ENCODE measurements around the gene PCNX3.
"Not testable (repeated sequence)": the region's sequence is repeated elsewhere in the genome, so short reads cannot be mapped to it uniquely, and the experiment has no call there.

PCNX3 gene

DNA sequence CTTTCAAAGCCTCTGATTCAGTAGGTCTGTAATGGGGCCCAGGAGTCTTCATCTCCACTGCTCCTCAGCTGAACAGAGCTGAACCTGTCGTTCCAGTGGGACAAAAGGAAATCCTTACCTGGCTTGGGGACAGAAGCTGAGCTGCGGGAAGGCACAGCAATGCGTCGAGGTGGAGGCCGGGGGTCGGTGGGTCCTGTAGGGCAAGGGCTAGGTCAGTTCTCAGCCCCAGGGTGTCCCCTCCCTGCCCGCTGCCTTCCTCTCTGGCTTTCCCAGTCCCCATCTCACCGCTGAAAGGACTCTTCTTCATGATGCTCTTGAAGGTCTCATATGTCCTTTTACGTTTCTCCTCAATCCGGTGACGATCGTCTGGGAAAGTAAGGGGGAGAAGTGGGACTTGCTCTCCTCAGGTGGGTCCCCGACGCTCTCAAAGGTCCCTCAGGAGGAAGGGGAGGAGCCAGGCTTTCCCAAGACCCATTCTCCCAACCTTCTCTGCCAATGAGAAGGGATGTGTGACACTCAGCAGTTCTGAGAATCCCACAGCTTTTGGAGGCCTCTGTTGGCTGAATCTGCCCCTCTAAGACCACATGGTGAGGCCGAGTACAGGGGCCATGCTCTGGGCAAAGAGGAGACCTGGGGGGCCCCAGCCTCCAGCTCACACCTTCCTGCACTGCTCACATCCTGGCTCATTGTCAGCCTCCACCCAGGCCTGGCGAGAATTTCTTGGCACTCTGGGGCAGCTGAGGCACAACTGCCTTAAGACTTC lies 40.2 kb downstream of the PCNX3 start:
- no peak for DNase-seq

GRCh38 chr11:65657426-65657825 lies 41.9 kb downstream of the PCNX3 start:
- DNase-seq: no peak

- DNase-seq: no peak
Measured at GRCh38 chr11:65658174-65659021, 42.8 kb downstream of the PCNX3 start.

GRCh38 chr11:65660038-65660437 lies 44.5 kb downstream of the PCNX3 start:
- no peak for DNase-seq

DNA sequence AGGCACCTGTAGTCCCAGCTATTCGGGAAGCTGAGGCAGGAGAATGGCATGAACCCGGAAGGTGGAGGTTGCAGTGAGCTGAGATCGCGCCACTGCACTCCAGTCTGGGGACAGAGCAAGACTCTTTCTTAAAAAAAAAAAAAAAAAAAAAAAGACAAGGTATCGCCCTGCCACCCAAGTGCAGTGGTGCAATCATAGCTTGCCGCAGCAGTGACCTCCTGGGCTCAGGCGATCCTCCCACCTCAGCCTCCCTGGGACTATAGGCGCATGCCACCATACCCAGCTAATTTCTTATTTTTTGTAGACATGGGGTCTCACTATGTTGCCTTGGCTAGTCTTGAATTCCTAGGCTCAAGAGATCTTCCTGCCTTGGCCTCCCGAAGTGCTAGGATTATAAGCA lies 45.3 kb downstream of the PCNX3 start:
- DNase-seq: not testable (repeated sequence)

DNA sequence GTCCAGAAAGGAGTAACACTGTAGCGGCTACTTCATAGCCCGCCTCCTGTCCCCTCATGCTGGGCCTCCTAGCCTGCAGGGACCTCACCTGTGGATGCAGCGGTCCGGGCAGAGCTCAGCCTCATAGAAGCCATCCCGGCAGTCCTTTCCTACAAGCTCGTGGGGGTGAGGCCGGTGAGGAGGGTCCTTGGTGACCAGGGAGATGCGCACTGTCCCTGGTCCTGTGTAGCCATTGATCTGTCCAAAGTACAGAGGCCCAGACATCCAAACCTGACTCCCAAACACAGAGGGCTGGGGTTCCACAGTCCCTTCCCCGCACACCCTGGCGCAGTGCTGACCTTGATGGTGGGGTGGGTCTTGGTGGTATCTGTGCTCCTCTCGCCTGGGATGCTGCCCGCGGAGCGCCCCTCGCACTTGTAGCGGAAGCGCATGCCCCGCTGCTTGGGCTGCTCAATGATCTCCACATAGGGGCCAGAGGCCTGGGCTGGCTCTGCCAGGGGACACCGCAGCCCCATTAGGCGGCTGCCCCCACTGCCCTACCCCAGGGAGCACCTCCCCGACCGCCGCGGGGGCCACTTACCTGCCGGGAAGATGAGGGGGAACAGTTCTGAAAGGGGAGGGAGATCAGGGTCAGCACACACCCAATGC lies 46.1 kb downstream of the PCNX3 start:
- no peak for DNase-seq

DNA sequence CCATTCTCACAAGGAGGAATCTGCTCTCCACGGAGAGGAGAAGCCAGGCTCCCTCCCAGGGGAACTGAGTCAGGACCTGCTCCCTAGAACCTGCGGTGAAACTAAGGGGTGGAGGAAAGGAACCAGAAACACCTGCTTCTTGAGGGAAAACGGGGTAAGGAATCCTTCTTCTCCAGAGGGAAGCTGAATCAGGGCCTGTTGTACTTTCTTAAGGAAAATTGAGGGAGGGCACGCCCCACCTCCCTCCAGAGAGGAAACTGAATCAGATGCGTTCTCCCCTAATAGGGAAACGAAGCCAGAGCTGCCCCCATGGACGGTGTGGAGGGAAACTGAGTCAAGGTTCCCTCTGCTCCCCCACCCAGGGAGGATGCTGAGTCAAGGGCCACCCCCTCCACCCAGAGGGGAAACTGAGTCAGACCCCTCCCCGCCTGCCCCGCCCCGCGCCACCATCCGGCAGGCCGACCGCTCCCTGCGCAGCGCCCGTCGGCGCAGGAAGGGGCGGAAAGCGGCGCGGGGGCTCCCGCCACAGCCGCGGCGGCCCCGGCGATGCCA lies 46.7 kb downstream of the PCNX3 start:
- DNase-seq: no peak

DNA sequence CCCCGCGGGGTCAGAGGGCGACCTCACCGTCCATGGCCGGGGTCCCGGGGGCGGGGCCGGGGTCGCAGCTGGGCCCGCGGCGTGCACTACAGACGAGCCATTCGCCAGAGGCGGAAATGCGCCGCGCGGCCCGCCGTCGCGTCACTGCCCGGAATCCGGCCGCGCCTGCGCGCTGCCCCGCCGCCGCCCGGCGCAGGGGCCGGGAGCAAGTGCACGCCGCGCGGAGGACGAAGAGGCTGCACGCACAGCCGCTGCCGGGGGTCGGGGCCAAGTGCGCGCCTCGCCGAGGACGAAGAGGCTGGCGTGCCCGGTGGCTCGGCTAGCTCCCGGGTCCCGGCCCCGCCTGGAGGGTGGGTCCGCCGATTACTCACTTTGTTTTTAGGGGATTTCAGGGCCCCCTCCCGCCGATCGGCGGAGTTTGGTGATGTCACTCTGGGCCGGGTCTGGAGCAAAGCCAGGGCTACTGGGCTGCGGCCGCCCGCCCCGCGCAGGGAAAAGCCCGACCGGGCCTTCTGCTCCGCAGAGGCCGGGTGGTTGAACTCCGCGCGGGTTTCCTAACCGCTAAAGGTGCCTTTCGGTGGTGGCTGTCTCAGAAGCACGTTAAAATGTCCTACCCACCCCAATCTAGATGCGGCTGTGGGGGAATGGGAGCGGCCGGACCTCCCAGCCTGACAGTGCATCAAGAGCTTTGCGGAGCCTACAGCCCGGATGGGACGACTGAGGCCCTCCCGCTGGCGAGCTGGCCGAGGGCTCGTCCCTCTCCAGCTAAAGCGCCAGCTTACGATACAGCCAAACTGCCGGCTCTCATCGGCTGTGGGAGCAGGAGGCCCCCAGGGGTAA lies 47.4 kb downstream of the PCNX3 start, which contains the start of gene RELA:
Gene RELA (minus strand): TSS at position 118 of the 840 bp plus-strand sequence. CDS start 84 bp downstream, at position 34.
- DNase-seq: peak; percentile 96

GRCh38 chr11:65663639-65664200 lies 48.1 kb downstream of the PCNX3 start:
- DNase-seq: peak; percentile 54

- DNase-seq: no peak
Measured at GRCh38 chr11:65672180-65672860, 56.7 kb downstream of the PCNX3 start.

DNA sequence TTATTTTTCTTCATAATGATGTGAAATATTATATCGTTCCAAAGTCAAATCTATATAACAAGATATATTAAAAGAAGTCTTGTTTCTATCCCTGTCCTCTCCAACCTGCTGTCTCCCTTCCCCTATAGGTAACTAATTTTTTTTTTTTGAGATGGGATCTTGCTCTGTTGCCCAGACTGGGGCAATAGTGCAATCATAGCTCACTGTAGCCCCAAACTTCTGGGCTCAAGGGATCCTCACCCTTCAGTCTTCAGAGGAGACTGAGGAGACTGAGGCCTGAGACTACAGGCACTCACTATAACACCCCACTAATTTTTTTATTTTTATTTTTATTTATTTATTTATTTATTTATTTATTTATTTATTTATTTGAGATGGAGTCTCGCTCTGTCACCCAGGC lies 57.4 kb downstream of the PCNX3 start:
- no peak for DNase-seq

- no peak for DNase-seq
Measured at GRCh38 chr11:65680192-65680743, 64.7 kb downstream of the PCNX3 start.

DNA sequence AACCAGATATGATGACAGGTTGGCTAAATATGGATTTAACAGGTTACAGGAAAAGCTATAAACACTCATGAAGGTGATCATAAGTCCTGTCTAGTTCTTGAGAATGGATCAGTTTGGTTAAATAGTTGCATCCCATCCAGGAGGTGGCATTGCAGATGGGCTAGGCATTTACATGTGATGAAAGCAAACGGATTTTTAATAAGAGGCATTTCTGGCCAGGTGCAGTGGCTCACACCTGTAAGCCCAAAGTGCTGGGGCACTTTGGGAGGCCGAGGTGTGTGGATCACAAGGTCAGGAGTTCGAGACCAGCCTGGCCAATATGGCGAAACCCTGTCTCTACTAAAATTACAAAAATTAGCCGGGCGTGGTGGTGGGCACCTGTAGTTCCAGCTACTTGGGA lies 67.9 kb downstream of the PCNX3 start:
- not testable (repeated sequence) for DNase-seq

GRCh38 chr11:65685981-65686380 lies 70.4 kb downstream of the PCNX3 start:
- DNase-seq: no peak
